PC-9 (cell line): Measurements from ENCODE around the gene GPR68. TPM values are rescaled to one million over a fixed set of nuclear protein-coding genes. Genes with fewer than 3 reads are reported as not detected.

Source experiments
- total RNA-seq: library from RNA; stranded (reverse); gene quantifications from 2 replicates; pipeline ENCODE4 v1.2.3, GENCODE V29; 2021

GPR68 gene
- total RNA-seq, 1 experiment from 2014 or later, result not detected

Other genes starting within 250 kb of the GPR68 start
- gene RPS6KA5, start 184.1 kb downstream of the GPR68 start, total RNA-seq, result 3.0 and 3.5 TPM in 2 replicates
- 14.4 and 15.9 TPM in 2 replicates for gene DGLUCY, start 130.6 kb downstream of the GPR68 start, total RNA-seq
- 7.4 and 10.4 TPM in 2 replicates for gene CCDC88C, start 173.1 kb upstream of the GPR68 start, total RNA-seq